H1 (cell line): ENCODE measurements around the gene NHSL2. TPM values are rescaled to one million over a fixed set of nuclear protein-coding genes. Genes with fewer than 3 reads are reported as not detected.

Experiments used
- CTCF ChIA-PET: fragments of 300-600 bp; sonication (Branson Sonifier 250); formaldehyde crosslinking; loops from one replicate; lab custom pipeline; 2021; ENCODE audit not compliant: partially characterized antibody; lab: Charles Lee
- POLR2A ChIA-PET: fragments of 300-600 bp; sonication (Branson Sonifier 250); formaldehyde crosslinking; loops from one replicate; lab custom pipeline; 2021; ENCODE audit warnings: inconsistent platforms; ENCODE audit not compliant: partially characterized antibody; lab: Charles Lee
- DNase-seq, 2 experiments: peaks; one replicate each; pipeline versions ENCODE4 v3.0.0 to v3.0.0-alpha.2; 2010 to 2022; ENCODE audit warnings: low spot score in 2 of 2, low read depth in 1 of 2, mixed read lengths in 1 of 2
- FAIRE-seq: peaks from 2 replicates; lab custom pipeline; 2011; peaks lifted over from hg19 to GRCh38; lab: Jason Lieb, UNC
- H2AFZ ChIP-seq: 2 replicates; pipeline ENCODE4 v1.8.1; 2012; ENCODE audit warnings: low read length, inconsistent platforms
- H2AK5ac ChIP-seq: 2 replicates; pipeline ENCODE4 v1.6.1; 2013; ENCODE audit warnings: low read depth, low read length
- H2BK120ac ChIP-seq: replicated peaks from 2 replicates; pipeline ENCODE3; 2013; ENCODE audit warnings: low read depth, low read length, inconsistent platforms
- H2BK12ac ChIP-seq: 2 replicates; pipeline ENCODE4 v1.6.1; 2013; ENCODE audit warnings: low read depth, low read length
- H2BK15ac ChIP-seq: 2 replicates; pipeline ENCODE4 v1.6.1; 2013; ENCODE audit warnings: low read length
- H2BK20ac ChIP-seq: 2 replicates; pipeline ENCODE4 v1.6.1; 2013; ENCODE audit warnings: low read length
- H2BK5ac ChIP-seq: 2 replicates; pipeline ENCODE4 v1.6.1; 2013; ENCODE audit warnings: low read depth, low read length
- H3K14ac ChIP-seq: 2 replicates; pipeline ENCODE4 v1.6.1; 2013; ENCODE audit warnings: inconsistent platforms; ENCODE audit not compliant: insufficient read length
- H3K18ac ChIP-seq: 2 replicates; pipeline ENCODE4 v1.6.1; 2013; ENCODE audit warnings: low read length; ENCODE audit errors: extremely low read depth
- H3K23ac ChIP-seq: 2 replicates; pipeline ENCODE4 v1.6.1; 2013; ENCODE audit warnings: inconsistent platforms; ENCODE audit not compliant: insufficient read length
- H3K23me2 ChIP-seq: 2 replicates; pipeline ENCODE4 v1.6.1; 2013; ENCODE audit warnings: low read depth, low read length
- H3K27ac ChIP-seq: 2 replicates; pipeline ENCODE4 v1.6.1; 2011; ENCODE audit warnings: low read depth, low read length, inconsistent platforms
- H3K27me3 ChIP-seq, 4 experiments: replicated peaks in 1 of 4; 1 replicate in 1 of 4; 2 replicates in 3 of 4; pipeline versions ENCODE4 v1.6.1 to v1.8.1; 2011 to 2013; ENCODE audit warnings: low read length in 3 of 4, mild to moderate bottlenecking in 3 of 4, inconsistent platforms in 2 of 4, mixed read lengths in 2 of 4, moderate library complexity in 1 of 4; ENCODE audit not compliant: control insufficient read depth in 3 of 4, insufficient read depth in 3 of 4; ENCODE audit errors: extremely low read depth in 1 of 4
- H3K36me3 ChIP-seq, 4 experiments: 2 replicates each; pipeline versions ENCODE4 v1.6.1 to v1.8.1; 2011 to 2013; ENCODE audit warnings: mild to moderate bottlenecking in 4 of 4, low read length in 3 of 4, moderate library complexity in 2 of 4, control low read depth in 1 of 4, inconsistent platforms in 1 of 4; ENCODE audit not compliant: insufficient read depth in 4 of 4, control insufficient read depth in 2 of 4
- H3K4ac ChIP-seq: replicated peaks from 2 replicates; pipeline ENCODE3; 2013; ENCODE audit warnings: low read length, low read depth, mixed read lengths, inconsistent platforms; ENCODE audit not compliant: insufficient read length
- H3K4me1 ChIP-seq, 4 experiments: replicated peaks in 1 of 4; 1 replicate in 1 of 4; 2 replicates in 3 of 4; pipeline versions ENCODE4 v1.6.1 to v1.8.1; 2011 to 2013; ENCODE audit warnings: low read length in 3 of 4, inconsistent platforms in 2 of 4, mixed read lengths in 1 of 4; ENCODE audit not compliant: insufficient read depth in 4 of 4, control insufficient read depth in 3 of 4
- H3K4me2 ChIP-seq, 2 experiments: 2 replicates each; pipeline versions ENCODE4 v1.6.1 to v1.8.1; 2011 to 2013; ENCODE audit warnings: low read depth in 2 of 2, low read length in 2 of 2, control low read depth in 1 of 2, inconsistent platforms in 1 of 2, mild to moderate bottlenecking in 1 of 2; ENCODE audit not compliant: insufficient read depth in 1 of 2
- H3K4me3 ChIP-seq, 4 experiments: fragments of 200-600, 300-600 bp in 1 of 4; sonication (generic), shearing (Covaris generic), sonication (Bioruptor Twin) in 1 of 4; 2 replicates each; pipeline versions ENCODE4 v1.5.1 to v1.8.1; 2011 to 2016; ENCODE audit warnings: low read length in 4 of 4, low read depth in 3 of 4, control low read depth in 2 of 4, inconsistent platforms in 2 of 4, mild to moderate bottlenecking in 2 of 4, mixed read lengths in 1 of 4, moderate library complexity in 1 of 4; ENCODE audit not compliant: insufficient read depth in 2 of 4; ENCODE audit errors: extremely low read depth in 1 of 4
- H3K56ac ChIP-seq: replicated peaks from 2 replicates; pipeline ENCODE3; 2013; ENCODE audit warnings: low read depth, mild to moderate bottlenecking, mixed read lengths, low read length, inconsistent platforms; ENCODE audit not compliant: insufficient read length
- H3K79me1 ChIP-seq: 2 replicates; pipeline ENCODE4 v1.6.1; 2013; ENCODE audit warnings: low read depth, low read length, control low read depth
- H3K79me2 ChIP-seq, 2 experiments: 2 replicates each; pipeline versions ENCODE4 v1.6.1 to v1.8.1; 2012 to 2013; ENCODE audit warnings: low read length in 2 of 2, mild to moderate bottlenecking in 2 of 2, inconsistent platforms in 1 of 2; ENCODE audit not compliant: insufficient read depth in 2 of 2, control insufficient read depth in 1 of 2
- H3K9ac ChIP-seq, 4 experiments: replicated peaks in 1 of 4; 1 replicate in 1 of 4; 2 replicates in 3 of 4; pipeline versions ENCODE4 v1.6.1 to v1.8.1; 2011 to 2013; ENCODE audit warnings: low read depth in 3 of 4, low read length in 3 of 4, control low read depth in 2 of 4, mild to moderate bottlenecking in 2 of 4, moderate library complexity in 2 of 4, inconsistent platforms in 1 of 4; ENCODE audit errors: extremely low read depth in 1 of 4
- H3K9me3 ChIP-seq, 2 experiments: 2 replicates each; pipeline versions ENCODE4 v1.6.1 to v1.8.1; 2012 to 2013; ENCODE audit warnings: mild to moderate bottlenecking in 2 of 2, moderate library complexity in 2 of 2, control low read depth in 1 of 2, inconsistent platforms in 1 of 2, low read depth in 1 of 2, low read length in 1 of 2, mixed read lengths in 1 of 2; ENCODE audit not compliant: insufficient read depth in 2 of 2
- H4K20me1 ChIP-seq, 2 experiments: replicated peaks in 1 of 2; 2 replicates each; pipeline versions ENCODE3 to v1.8.1; 2011 to 2013; ENCODE audit warnings: inconsistent platforms in 2 of 2, low read length in 2 of 2, mild to moderate bottlenecking in 1 of 2; ENCODE audit not compliant: insufficient read depth in 2 of 2, control insufficient read depth in 1 of 2
- H4K5ac ChIP-seq: 2 replicates; pipeline ENCODE4 v1.6.1; 2013; ENCODE audit warnings: low read length, low read depth, mixed read lengths, inconsistent platforms; ENCODE audit not compliant: insufficient read length
- H4K8ac ChIP-seq: 2 replicates; pipeline ENCODE4 v1.8.0; 2013; ENCODE audit warnings: mild to moderate bottlenecking, moderate library complexity, low read length, inconsistent platforms; ENCODE audit not compliant: insufficient read depth; ENCODE audit errors: extremely low read depth
- H4K91ac ChIP-seq: replicated peaks from 2 replicates; pipeline ENCODE3; 2013; ENCODE audit warnings: low read length, mixed read lengths, inconsistent platforms; ENCODE audit not compliant: insufficient read length
- BACH1 ChIP-seq: IDR thresholded peaks from 2 replicates; pipeline ENCODE4 v1.6.1; 2012; ENCODE audit warnings: low read length, improper control_type of control experiment
- BCL11A ChIP-seq, 2 experiments: IDR thresholded peaks; one replicate each; pipeline ENCODE4 v1.6.1; 2011; ENCODE audit warnings: low read depth in 2 of 2, low read length in 2 of 2, mild to moderate bottlenecking in 2 of 2
- CHD2 ChIP-seq: IDR thresholded peaks from 2 replicates; pipeline ENCODE4 v1.6.1; 2012; ENCODE audit warnings: low read length, improper control_type of control experiment
- CTCF ChIP-seq, 3 experiments: IDR thresholded peaks; 1 replicate in 2 of 3; 2 replicates in 1 of 3; pipeline versions ENCODE4 v1.5.1 to v1.6.1; 2011; ENCODE audit warnings: low read length in 3 of 3, mild to moderate bottlenecking in 3 of 3, inconsistent platforms in 2 of 3, low read depth in 1 of 3, moderate library complexity in 1 of 3; ENCODE audit not compliant: insufficient read depth in 1 of 3; ENCODE audit errors: control extremely low read depth in 1 of 3
- GABPA ChIP-seq: IDR thresholded peaks from 2 replicates; pipeline ENCODE4 v1.6.1; 2011; ENCODE audit warnings: mild to moderate bottlenecking, low read length, moderate library complexity, borderline replicate concordance; ENCODE audit not compliant: insufficient read depth
- GTF2F1 ChIP-seq: IDR thresholded peaks from 2 replicates; pipeline ENCODE4 v1.6.1; 2012; ENCODE audit warnings: low read depth, low read length, improper control_type of control experiment, borderline replicate concordance
- HDAC2 ChIP-seq, 2 experiments: fragments of 300-600 bp in 1 of 2; sonication (generic) in 1 of 2; IDR thresholded peaks; 2 replicates each; pipeline ENCODE4 v1.6.1; 2011 to 2012; ENCODE audit warnings: low read depth in 2 of 2, low read length in 2 of 2, mild to moderate bottlenecking in 2 of 2, moderate library complexity in 2 of 2, borderline replicate concordance in 1 of 2, inconsistent platforms in 1 of 2
- JUND ChIP-seq: IDR thresholded peaks from 2 replicates; pipeline ENCODE4 v1.6.1; 2011; ENCODE audit warnings: mild to moderate bottlenecking, improper control_type of control experiment, low read length
- KDM1A ChIP-seq: fragments of 200-600, 300-600 bp; sonication (generic); IDR thresholded peaks from 2 replicates; pipeline ENCODE4 v1.7.1; 2016; ENCODE audit warnings: mild to moderate bottlenecking, low read length, borderline replicate concordance
- NRF1 ChIP-seq: IDR thresholded peaks from 2 replicates; pipeline ENCODE4 v1.6.1; 2011; ENCODE audit warnings: mild to moderate bottlenecking, low read depth, low read length, improper control_type of control experiment
- SP2 ChIP-seq: IDR thresholded peaks from 2 replicates; pipeline ENCODE4 v1.6.1; 2012; ENCODE audit warnings: mild to moderate bottlenecking, low read length, inconsistent platforms
- TAF7 ChIP-seq: optimal IDR thresholded peaks from 2 replicates; pipeline ENCODE3; 2011; ENCODE audit warnings: low read depth, mild to moderate bottlenecking, inconsistent platforms, low read length, moderate library complexity, borderline replicate concordance
- WGBS, 2 experiments: shearing (Covaris generic) in 1 of 2; methylation state at CpG; one replicate each; pipeline versions ENCODE4 v1.1.6 to v1.1.7; 2013 to 2015; ENCODE audit warnings: low lambda C conversion rate in 2 of 2, mixed read lengths in 2 of 2, inconsistent platforms in 1 of 2, low coverage in 1 of 2, missing lambda C conversion rate in 1 of 2; ENCODE audit not compliant: insufficient replicate concordance in 2 of 2, insufficient coverage in 1 of 2, insufficient read length in 1 of 2; ENCODE audit errors: extremely low coverage in 1 of 2, missing lambda C conversion rate in 1 of 2; 5-methylcytosine and 5-hydroxymethylcytosine counted together
- polyA plus RNA-seq, 7 experiments: library from polyadenylated mRNA; depleted of rRNA in 3 of 7; stranded (reverse) in 5 of 7; unstranded in 2 of 7; fragments of >200 nt in 5 of 7; fragments of 200-250 nt in 2 of 7; gene quantifications; 1 replicate in 5 of 7; 2 replicates in 1 of 7; 4 replicates in 1 of 7; pipeline versions ENCODE4 v1.2.1 to v1.2.3, GENCODE V29; 2011 to 2013; ENCODE audit warnings: missing spikeins in 2 of 7, mixed read lengths in 2 of 7
- total RNA-seq: library from RNA; stranded (reverse); fragmentation: NEBNext Ultra II Directional; extraction: Animal tissue kit (Norgen Biotek cat#: 25700); gene quantifications from 2 replicates; pipeline ENCODE4 v1.2.1, GENCODE V29; 2021

Gene NHSL2
- total and polyA plus RNA-seq, 2 of the 8 experiments (the other 6 are each of a cell fraction or from before 2014, with no cell fraction given): 3.7 to 7.2 TPM

- H3K9me3 ChIP-seq: no peaks in the 10 kb centered on the region
- CTCF ChIA-PET: interaction anchor here (0.8 to 9.5 kb wide), 12 partner anchors 8 to 131 kb away, joined by 3 to 68 read pairs (median 4); partner anchors contain the start of gene NHSL2
- no peak for FAIRE-seq
Measured at GRCh38 chrX:71999535-71999934, 88.9 kb downstream of the NHSL2 start.

More at GRCh38 chrX:71999535-71999934, 88.9 kb downstream of the NHSL2 start:
- Histone ChIP-seq H3K18ac (no peak overlapping the region), H2BK120ac (no peak overlapping the region), H3K56ac (no peak overlapping the region), H4K8ac (no peak overlapping the region), H2AFZ (no peak overlapping the region), H3K23ac (no peak overlapping the region), H3K9ac (no peak overlapping the region), H3K27me3 (no peaks in the 10 kb centered on the region), H2BK15ac (no peak overlapping the region), H3K79me1 (no peaks in the 10 kb centered on the region), H3K23me2 (no peaks in the 10 kb centered on the region), H3K14ac (no peak overlapping the region), H3K27ac (no peak overlapping the region), H3K4me1 (peaks cover 5 to 18% (median 14%) of the 10 kb centered on the region in 4 experiments; a peak in 5 of 7 replicates), H3K36me3 (no peaks in the 10 kb centered on the region), H4K5ac (no peak overlapping the region), H3K79me2 (peaks cover 0 to 6% of the 10 kb centered on the region in 2 experiments; a peak in 2 of 4 replicates), H3K4me2 (no peak overlapping the region), H2BK12ac (no peak overlapping the region), H4K20me1 (no peaks in the 10 kb centered on the region), H2BK5ac (no peak overlapping the region), H4K91ac (no peak overlapping the region), H3K4me3 (no peak overlapping the region), H2BK20ac (no peak overlapping the region), H3K4ac (no peak overlapping the region), H2AK5ac (no peak overlapping the region)
- POLR2A ChIA-PET: no interaction called here
- TF ChIP-seq BACH1 (no peak), CHD2 (no peak), HDAC2 (IDR thresholded peaks at IDR 0.05; ENCODE audit: borderline replicate concordance in 1 of 2, low read depth in 2 of 2, low read length in 2 of 2) (no peak), BCL11A (IDR thresholded peaks at IDR 0.05; ENCODE audit: low read depth in 2 of 2, low read length in 2 of 2) (no peak), CTCF (IDR thresholded peaks at IDR 0.05; ENCODE audit: control extremely low read depth in 1 of 3, insufficient read depth in 1 of 3, low read depth in 1 of 3, low read length in 3 of 3) (no peak), GABPA (no peak), SP2 (no peak), KDM1A (no peak), NRF1 (no peak), TAF7 (no peak), JUND (no peak), GTF2F1 (no peak)
- no peak for DNase-seq
- 94% methylated on average over 1 of the region's 1 CpG; no CpG with 5 or more reads in 1 of the 2 experiments for WGBS, 2 experiments
